K562 (cell line): Measurements from ENCODE around the gene ABCC10. TPM values are rescaled to one million over a fixed set of nuclear protein-coding genes. Genes with fewer than 3 reads are reported as not detected.

Source experiments
- ATAC-seq: fragments of 200-7000 bp; cut with Tn5 transposase; 3 replicates; pipeline ENCODE4 v1.9.1; 2020; ENCODE audit warnings: moderate library complexity
- BruUV-seq: library from RNA; stranded (reverse); fragments of 400-500 nt; replicated peaks from 2 replicates; lab custom pipeline; 2021; lab: Mats Ljungman, UMichigan
- CTCF ChIA-PET: fragments of 300-600 bp; formaldehyde crosslinking; extraction: SDS; loops from one replicate; lab custom pipeline; 2021; ENCODE audit warnings: low intra/inter-chr PET ratio; lab: Yijun Ruan, JAX
- POLR2A ChIA-PET: fragments of 300-600, 350-650 bp; sonication (Branson Sonifier 250); formaldehyde crosslinking; extraction: SDS; loops from one replicate; lab custom pipeline; 2021; ENCODE audit warnings: antibody characterized with exemption, inconsistent platforms; lab: Yijun Ruan, JAX
- DNase-seq, 4 experiments: peaks; one replicate each; pipeline versions ENCODE4 v3.0.0 to v3.0.0-alpha.2; 2011 to 2018; ENCODE audit warnings: low spot score in 3 of 4, mixed read lengths in 3 of 4; ENCODE audit errors: extremely low read depth in 1 of 4
- FAIRE-seq: peaks from 2 replicates; lab custom pipeline; 2011; peaks lifted over from hg19 to GRCh38; lab: Jason Lieb, UNC
- H2AFZ ChIP-seq: 2 replicates; pipeline ENCODE4 v1.6.0; 2011; ENCODE audit warnings: low read depth, low read length, control low read depth, inconsistent platforms
- H3K27ac ChIP-seq: fragments of 200-600 bp; 3 replicates; pipeline ENCODE4 v1.8.0; 2011; ENCODE audit warnings: low read depth, mild to moderate bottlenecking, control low read depth, inconsistent platforms, low read length, moderate library complexity, mixed read lengths; ENCODE audit errors: extremely low read depth
- H3K27me3 ChIP-seq, 2 experiments: fragments of 300-600 bp in 1 of 2; 2 replicates in 1 of 2; 3 replicates in 1 of 2; pipeline versions ENCODE4 v1.6.0 to v1.8.0; 2011; ENCODE audit warnings: inconsistent platforms in 2 of 2, low read length in 2 of 2, mild to moderate bottlenecking in 1 of 2, mixed read lengths in 1 of 2, moderate library complexity in 1 of 2; ENCODE audit not compliant: control insufficient read depth in 2 of 2, insufficient read depth in 2 of 2
- H3K36me3 ChIP-seq: fragments of 300-600 bp; 3 replicates; pipeline ENCODE4 v1.8.0; 2011; ENCODE audit warnings: mild to moderate bottlenecking, low read length, inconsistent platforms; ENCODE audit not compliant: control insufficient read depth, insufficient read depth
- H3K4me1 ChIP-seq, 2 experiments: fragments of 200-600 bp in 1 of 2; replicated peaks in 1 of 2; 2 replicates in 1 of 2; 3 replicates in 1 of 2; pipeline versions ENCODE4 v1.5.1 to v1.8.0; 2011; ENCODE audit warnings: inconsistent platforms in 2 of 2, low read length in 2 of 2, mild to moderate bottlenecking in 1 of 2, mixed read lengths in 1 of 2, moderate library complexity in 1 of 2; ENCODE audit not compliant: control insufficient read depth in 2 of 2, insufficient read depth in 2 of 2
- H3K4me2 ChIP-seq: 2 replicates; pipeline ENCODE4 v1.6.1; 2011; ENCODE audit warnings: low read length, control low read depth, inconsistent platforms, mixed read lengths; ENCODE audit not compliant: insufficient read depth
- H3K4me3 ChIP-seq: fragments of 200-600 bp; sonication (generic), shearing (Covaris generic); 2 replicates; pipeline ENCODE4 v1.5.1; 2016; ENCODE audit warnings: control low read depth, inconsistent platforms
- H3K79me2 ChIP-seq: fragments of 200-600 bp; 3 replicates; pipeline ENCODE4 v1.8.0; 2011; ENCODE audit warnings: low read length, inconsistent platforms; ENCODE audit not compliant: control insufficient read depth, insufficient read depth
- H3K9ac ChIP-seq, 2 experiments: 2 replicates each; pipeline versions ENCODE4 v1.6.0 to v1.6.1; 2011; ENCODE audit warnings: low read depth in 2 of 2, low read length in 2 of 2, control low read depth in 1 of 2, inconsistent platforms in 1 of 2, mild to moderate bottlenecking in 1 of 2, mixed read lengths in 1 of 2; ENCODE audit not compliant: insufficient read depth in 1 of 2
- H3K9me1 ChIP-seq: one replicate; pipeline ENCODE4 v1.6.0; 2011; ENCODE audit warnings: inconsistent platforms, mild to moderate bottlenecking, low read length, moderate library complexity; ENCODE audit not compliant: control insufficient read depth, insufficient read depth
- H3K9me3 ChIP-seq: replicated peaks from 2 replicates; pipeline ENCODE4 v1.5.1; 2011; ENCODE audit warnings: low read depth, low read length, inconsistent platforms; ENCODE audit not compliant: control insufficient read depth, insufficient read depth
- H4K20me1 ChIP-seq: replicated peaks from 2 replicates; pipeline ENCODE4 v1.6.1; 2011; ENCODE audit warnings: low read length, inconsistent platforms, mixed read lengths; ENCODE audit not compliant: control insufficient read depth, insufficient read depth
- BDP1 ChIP-seq: IDR thresholded peaks from 3 replicates; pipeline ENCODE4 v1.6.1; 2011; ENCODE audit not compliant: insufficient read length, insufficient read depth
- CEBPB ChIP-seq: fragments of 450-650 bp; IDR thresholded peaks from 2 replicates; pipeline ENCODE4 v1.6.1; 2016; ENCODE audit warnings: missing genetic modification characterization, missing compliant biosample characterization
- HLTF ChIP-seq: fragments of 450-650 bp; IDR thresholded peaks from 2 replicates; pipeline ENCODE4 v1.6.1; 2016
- HNRNPK ChIP-seq: fragments of 200-400 bp; formaldehyde crosslinking; IDR thresholded peaks from one replicate; pipeline ENCODE4 v1.6.1; 2018; ENCODE audit warnings: mild to moderate bottlenecking, low read depth, low read length; ENCODE audit not compliant: poor library complexity, severe bottlenecking
- ILK ChIP-seq: fragments of 450-650 bp; IDR thresholded peaks from 2 replicates; pipeline ENCODE4 v1.6.1; 2016; ENCODE audit warnings: missing genetic modification characterization, low read depth, mild to moderate bottlenecking, missing compliant biosample characterization, moderate library complexity, borderline replicate concordance
- JUN ChIP-seq, 2 experiments: sonication (generic) in 1 of 2; formaldehyde crosslinking in 1 of 2; IDR thresholded peaks; 2 replicates each; pipeline versions ENCODE4 v1.6.1 to v1.8.0; 2012 to 2022; ENCODE audit warnings: borderline replicate concordance in 2 of 2, mild to moderate bottlenecking in 2 of 2, improper control_type of control experiment in 1 of 2, low read depth in 1 of 2, low read length in 1 of 2, missing genetic modification reagents in 1 of 2
- JUND ChIP-seq, 2 experiments: IDR thresholded peaks; 2 replicates in 1 of 2; 3 replicates in 1 of 2; pipeline ENCODE4 v1.6.1; 2011; ENCODE audit warnings: borderline replicate concordance in 2 of 2, low read depth in 2 of 2, low read length in 2 of 2, improper control_type of control experiment in 1 of 2, missing biosample characterization in 1 of 2, missing genetic modification characterization in 1 of 2, missing genetic modification reagents in 1 of 2
- MLX ChIP-seq, 2 experiments: fragments of 450-650 bp in 1 of 2; sonication (generic) in 1 of 2; formaldehyde crosslinking; conservative IDR thresholded peaks; 2 replicates each; pipeline versions ENCODE4 v1.4.0 to v1.8.1; 2020 to 2022; ENCODE audit warnings: mild to moderate bottlenecking in 1 of 2, missing genetic modification reagents in 1 of 2
- NR4A1 ChIP-seq, 2 experiments: fragments of 250-450 bp in 1 of 2; fragments of 450-650 bp in 1 of 2; sonication (Bioruptor Pico) in 1 of 2; IDR thresholded peaks; 2 replicates each; pipeline versions ENCODE4 v1.4.0 to v1.6.1; 2016 to 2020; ENCODE audit warnings: mild to moderate bottlenecking in 2 of 2, missing compliant biosample characterization in 1 of 2, missing genetic modification characterization in 1 of 2, moderate library complexity in 1 of 2
- OTX1 ChIP-seq: fragments of 450-650 bp; formaldehyde crosslinking; IDR thresholded peaks from 2 replicates; pipeline ENCODE4 v1.4.0; 2022; ENCODE audit warnings: mild to moderate bottlenecking
- PHTF2 ChIP-seq: fragments of 250-450 bp; sonication (Bioruptor Pico); IDR thresholded peaks from 2 replicates; pipeline ENCODE4 v1.5.0; 2021; ENCODE audit warnings: mild to moderate bottlenecking
- POLR2A ChIP-seq: fragments of 450-650 bp; conservative IDR thresholded peaks from 2 replicates; pipeline ENCODE4 v1.6.1; 2016
- PTTG1 ChIP-seq: fragments of 450-650 bp; IDR thresholded peaks from 2 replicates; pipeline ENCODE4 v1.6.1; 2016; ENCODE audit warnings: low read depth, mild to moderate bottlenecking, missing genetic modification characterization, missing compliant biosample characterization
- YY1 ChIP-seq, 3 experiments: IDR thresholded peaks; 2 replicates each; pipeline ENCODE4 v1.6.1; 2011; ENCODE audit warnings: low read length in 2 of 3, mild to moderate bottlenecking in 2 of 3, moderate library complexity in 2 of 3, borderline replicate concordance in 1 of 3, control low read depth in 1 of 3, low read depth in 1 of 3; ENCODE audit not compliant: insufficient read depth in 3 of 3, insufficient replicate concordance in 2 of 3, control insufficient read depth in 1 of 3, insufficient read length in 1 of 3; ENCODE audit errors: extremely low read depth in 1 of 3
- ZBTB11 ChIP-seq, 3 experiments: fragments of 200-800 bp in 1 of 3; fragments of 250-450 bp in 1 of 3; fragments of 450-650 bp in 1 of 3; sonication (Bioruptor Pico) in 1 of 3; sonication (Bioruptor generic) in 1 of 3; formaldehyde crosslinking in 1 of 3; IDR thresholded peaks; 2 replicates each; pipeline versions ENCODE4 v1.6.1 to v1.8.0; 2016 to 2022; ENCODE audit warnings: mild to moderate bottlenecking in 2 of 3, missing genetic modification characterization in 2 of 3, missing compliant biosample characterization in 1 of 3, moderate library complexity in 1 of 3
- WGBS: fragments of 100-300 bp; shearing (Covaris generic); methylation state at CpG from one replicate; pipeline ENCODE4 v1.1.6; 2016; ENCODE audit warnings: low coverage, mixed read lengths; ENCODE audit not compliant: insufficient coverage; ENCODE audit errors: missing lambda C conversion rate; 5-methylcytosine and 5-hydroxymethylcytosine counted together
- in situ Hi-C: fragments of 300-500 bp; cut with MboI; formaldehyde crosslinking; loops from 4 replicates; pipeline ENCODE4 v1.15.0; 2018; ENCODE audit warnings: inconsistent platforms, mixed read lengths
- intact Hi-C: fragments of 100-400 bp; cut with micrococcal nuclease; formaldehyde crosslinking; loops from 2 replicates; pipeline ENCODE4 v1.14.2; 2022
- polyA plus RNA-seq, 8 experiments: library from polyadenylated mRNA; depleted of rRNA in 4 of 8; stranded (reverse) in 5 of 8; unstranded in 3 of 8; fragments of >200 nt; fragmentation: Nextera tagmentation in 2 of 8; fragmentation: Illumina TruSeq in 1 of 8; extraction: Ambion mirVana in 2 of 8; extraction: Trizol in 1 of 8; gene quantifications; 2 replicates each; pipeline versions ENCODE4 v1.2.1 to v1.2.3, GENCODE V29; 2011 to 2014; ENCODE audit warnings: inconsistent platforms in 1 of 8, missing spikeins in 1 of 8
- total RNA-seq, 7 experiments: library from RNA; depleted of rRNA in 6 of 7; stranded (reverse); fragments of >200 nt in 6 of 7; fragmentation: Illumina TruSeq in 2 of 7; extraction: Trizol in 2 of 7; gene quantifications; 2 replicates each; pipeline versions ENCODE4 v1.2.1 to v1.2.3, GENCODE V29; 2011 to 2021; ENCODE audit warnings: low replicate concordance in 1 of 7

ABCC10 gene
- total and polyA plus RNA-seq, 9 of the 15 experiments (the other 6 are each of a cell fraction or from before 2014, with no cell fraction given) = 2.4 to 29.1 (median 13.7) TPM

- BruUV-seq = no TSS peak
- H3K9me3 ChIP-seq = no peaks in the 10 kb centered on the region
- 34% methylated on average over 5 of the region's 5 CpGs for WGBS
- CTCF ChIA-PET = no interaction called here
- ATAC-seq = peak; percentile 40
- no peak overlapping the region for H3K4me2 ChIP-seq
- H3K36me3 ChIP-seq = peaks cover 23% of the 10 kb centered on the region; the same call in 2 of the 3 replicates
- H3K4me1 ChIP-seq = peaks cover 6 to 7% of the 10 kb centered on the region in 2 experiments; a peak in 3 of 5 replicates
- no peaks in the 10 kb centered on the region for H3K79me2 ChIP-seq
- peak; percentile 81 for FAIRE-seq
- H3K4me3 ChIP-seq = no peak overlapping the region
- DNase-seq = peak in 3 of 4 experiments; percentile 38 to 61 (median 53)
- no peak overlapping the region for H3K27ac ChIP-seq
- no peaks in the 10 kb centered on the region for H3K27me3 ChIP-seq
- no peak overlapping the region for H2AFZ ChIP-seq
- intact Hi-C loops = no loop called here
- H3K9ac ChIP-seq = no peak overlapping the region; a peak in 1 of 4 replicates
- no peaks in the 10 kb centered on the region for H3K9me1 ChIP-seq
- peaks cover 3% of the 10 kb centered on the region for H4K20me1 ChIP-seq
- POLR2A ChIA-PET = interaction anchor here (0.6 to 2.4 kb wide), 8 partner anchors 7 to 483 kb away, joined by 3 to 12 read pairs (median 3); partner anchors contain the start of genes ABCC10 and CUL9
- in situ Hi-C loops = no loop called here
- TF ChIP-seq HNRNPK (no peak), ILK (tag) (no peak), ZBTB11 (CRISPR knock-in tag; IDR thresholded peaks at IDR 0.05) (no peak), CEBPB (tag) (no peak), BDP1 (no peak), JUND (IDR thresholded peaks at IDR 0.05; ENCODE audit: borderline replicate concordance, low read depth, low read length) (peak; percentile 65), JUND (tag; IDR thresholded peaks at IDR 0.05; ENCODE audit: borderline replicate concordance, low read depth, low read length) (0 out of 3 replicates have a peak, but pooled peaks have one; percentile 49), NR4A1 (CRISPR knock-in tag; IDR thresholded peaks at IDR 0.05) (no peak), NR4A1 (tag; IDR thresholded peaks at IDR 0.05) (no peak), MLX (CRISPR knock-in tag; conservative IDR thresholded peaks at IDR 0.05) (no peak), YY1 (IDR thresholded peaks at IDR 0.05; ENCODE audit: borderline replicate concordance in 1 of 3, control insufficient read depth in 1 of 3, extremely low read depth in 1 of 3, insufficient read depth in 3 of 3, insufficient read length in 1 of 3, insufficient replicate concordance in 2 of 3, low read depth in 1 of 3, low read length in 2 of 3) (peak in 1 of 3 experiments; percentile 44), PHTF2 (CRISPR knock-in tag) (no peak), OTX1 (CRISPR knock-in tag) (no peak), HLTF (no peak), POLR2A (no peak), JUN (IDR thresholded peaks at IDR 0.05; ENCODE audit: borderline replicate concordance, low read depth, low read length) (0 out of 2 replicates have a peak, but pooled peaks have one; percentile 43), JUN (CRISPR knock-in tag; IDR thresholded peaks at IDR 0.05; ENCODE audit: borderline replicate concordance) (no peak), PTTG1 (tag) (no peak)
Measured at GRCh38 chr6:43436577-43437282, 9.4 kb downstream of the ABCC10 start.
